Gastrocnemius medialis (tissue), 4 donors: Measurements from ENCODE around the gene COX4I2. TPM values are rescaled to one million over a fixed set of nuclear protein-coding genes. Genes with fewer than 3 reads are reported as not detected.

Experiments
- ATAC-seq, 2 donors: fragments of 150-250 bp; one replicate each; pipeline ENCODE4 v1.9.1; 2016
- DNase-seq, 2 donors: peaks; one replicate each; pipeline ENCODE4 v3.0.0-alpha.2; 2019
- H3K27ac ChIP-seq, 4 donors: fragments of 200-600 bp; sonication (generic); 1 replicate in 1 of 4; 2 replicates in 3 of 4; pipeline ENCODE4 v1.5.1; 2016 to 2018; ENCODE audit warnings: mild to moderate bottlenecking in 2 of 4, moderate library complexity in 1 of 4
- H3K27me3 ChIP-seq, 3 donors: fragments of 200-600 bp; sonication (generic) in 2 of 3; 1 replicate in 1 of 3; 2 replicates in 2 of 3; pipeline versions ENCODE4 v1.5.1 to v1.6.0; 2016 to 2019; ENCODE audit warnings: mild to moderate bottlenecking in 1 of 3, moderate library complexity in 1 of 3
- H3K36me3 ChIP-seq, 2 donors: fragments of 200-600 bp; sonication (generic) in 1 of 2; one replicate each; pipeline ENCODE4 v1.5.1; 2017 to 2018
- H3K4me1 ChIP-seq, 2 donors: fragments of 200-600 bp; sonication (generic) in 1 of 2; one replicate each; pipeline ENCODE4 v1.5.1; 2016 to 2017; ENCODE audit warnings: mild to moderate bottlenecking in 2 of 2
- H3K4me3 ChIP-seq, 4 donors: fragments of 200-600 bp; sonication (generic) in 3 of 4; 1 replicate in 1 of 4; 2 replicates in 3 of 4; pipeline ENCODE4 v1.5.1; 2016 to 2019; ENCODE audit warnings: mild to moderate bottlenecking in 2 of 4
- H3K9me3 ChIP-seq, 3 donors: fragments of 200-600 bp; sonication (generic) in 2 of 3; 1 replicate in 1 of 3; 2 replicates in 2 of 3; pipeline ENCODE4 v1.5.1; 2016 to 2019
- CTCF ChIP-seq, 5 experiments: fragments of 450-650 bp in 3 of 5; fragments of 200-600 bp in 2 of 5; sonication (generic) in 2 of 5; IDR thresholded peaks in 4 of 5; conservative IDR thresholded peaks in 1 of 5; 1 replicate in 4 of 5; 2 replicates in 1 of 5; pipeline ENCODE4 v1.5.1; 2016 to 2019; ENCODE audit warnings: antibody characterized with exemption in 5 of 5, mild to moderate bottlenecking in 3 of 5, moderate library complexity in 3 of 5
- POLR2A ChIP-seq, 2 donors: fragments of 450-650 bp; IDR thresholded peaks; one replicate each; pipeline ENCODE4 v1.6.1; 2017; ENCODE audit warnings: antibody characterized with exemption in 2 of 2, mild to moderate bottlenecking in 2 of 2, moderate library complexity in 2 of 2
- in situ Hi-C, 4 donors: fragments of 200-750 bp; cut with MboI; loops; one replicate each; pipeline versions ENCODE4 v1.15.0 to v1.8.0; 2017; ENCODE audit warnings: low sequenced_read_pairs in 4 of 4
- intact Hi-C: fragments of 100-400 bp; cut with DNase I; formaldehyde crosslinking; loops from one replicate; pipeline ENCODE4 v1.15.1; 2023; ENCODE audit warnings: low total_unique reads
- microRNA-seq, 2 donors: library from miRNA; unstranded; fragments of <30 nt; microRNA quantifications; one replicate each; pipeline ENCODE4, GENCODE V29; 2016; ENCODE audit warnings: borderline replicate concordance in 2 of 2
- total RNA-seq, 4 donors: library from RNA; depleted of rRNA; stranded (reverse); fragments of >200 nt; gene quantifications; one replicate each; pipeline versions ENCODE4 v1.1.0 to v1.2.3, GENCODE V29; 2016

Gene COX4I2
- total RNA-seq, 4 donors from 2014 or later: 3.9 to 10.4 (median 4.3) TPM

GRCh38 chr20:31691646-31692275 is 54.0 kb downstream of the COX4I2 start:
- DNase-seq (no peak), ATAC-seq (no peak)
- Histone ChIP-seq H3K4me3 (no peak overlapping the region), H3K4me1 (peaks cover 46 to 60% of the 10 kb centered on the region in 2 donors), H3K9me3 (no peaks in the 10 kb centered on the region), H3K27ac (peak overlapping the region; percentile 30 to 45 (median 43)), H3K36me3 (no peaks in the 10 kb centered on the region), H3K27me3 (no peaks in the 10 kb centered on the region)
- intact Hi-C loops (no loop called here), in situ Hi-C loops (no loop called here)
- TF ChIP-seq CTCF (IDR thresholded peaks at IDR 0.05 in 4 of 5, conservative IDR thresholded peaks at IDR 0.05 in 1 of 5): no peak
- TF ChIP-seq POLR2A (IDR thresholded peaks at IDR 0.05): no peak

DNA sequence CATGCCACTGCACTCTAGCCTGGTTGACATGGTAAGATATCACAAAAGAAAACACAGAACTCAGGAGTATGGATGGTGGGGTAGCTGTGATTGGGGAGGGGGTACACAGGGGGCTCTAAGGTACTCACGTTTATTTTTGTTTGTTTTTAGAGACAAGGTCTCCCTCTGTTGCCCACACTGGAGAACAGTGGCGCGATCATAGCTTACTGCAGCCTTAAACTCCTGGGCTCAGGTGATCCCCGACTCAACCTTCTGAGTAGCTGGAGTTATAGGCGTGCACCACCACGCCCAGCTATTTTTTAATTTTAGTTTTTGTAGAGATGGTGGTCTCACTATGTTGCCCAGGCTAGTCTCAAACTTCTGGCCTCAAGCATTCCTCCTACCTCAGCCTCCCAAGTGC is 55.7 kb downstream of the COX4I2 start:
- intact Hi-C loops (no loop called here), in situ Hi-C loops (no loop called here)
- ATAC-seq: no peak
- peak overlapping the region; percentile 43 to 92 (median 88) for H3K27ac ChIP-seq
- TF ChIP-seq POLR2A (IDR thresholded peaks at IDR 0.05) (no peak), CTCF (IDR thresholded peaks at IDR 0.05 in 4 of 5, conservative IDR thresholded peaks at IDR 0.05 in 1 of 5) (no peak)
- no peak overlapping the region for H3K4me3 ChIP-seq
- no peaks in the 10 kb centered on the region for H3K27me3 ChIP-seq
- peaks cover 57 to 76% of the 10 kb centered on the region in 2 donors for H3K4me1 ChIP-seq
- no peaks in the 10 kb centered on the region for H3K36me3 ChIP-seq
- no peaks in the 10 kb centered on the region for H3K9me3 ChIP-seq
- DNase-seq: no peak

DNA sequence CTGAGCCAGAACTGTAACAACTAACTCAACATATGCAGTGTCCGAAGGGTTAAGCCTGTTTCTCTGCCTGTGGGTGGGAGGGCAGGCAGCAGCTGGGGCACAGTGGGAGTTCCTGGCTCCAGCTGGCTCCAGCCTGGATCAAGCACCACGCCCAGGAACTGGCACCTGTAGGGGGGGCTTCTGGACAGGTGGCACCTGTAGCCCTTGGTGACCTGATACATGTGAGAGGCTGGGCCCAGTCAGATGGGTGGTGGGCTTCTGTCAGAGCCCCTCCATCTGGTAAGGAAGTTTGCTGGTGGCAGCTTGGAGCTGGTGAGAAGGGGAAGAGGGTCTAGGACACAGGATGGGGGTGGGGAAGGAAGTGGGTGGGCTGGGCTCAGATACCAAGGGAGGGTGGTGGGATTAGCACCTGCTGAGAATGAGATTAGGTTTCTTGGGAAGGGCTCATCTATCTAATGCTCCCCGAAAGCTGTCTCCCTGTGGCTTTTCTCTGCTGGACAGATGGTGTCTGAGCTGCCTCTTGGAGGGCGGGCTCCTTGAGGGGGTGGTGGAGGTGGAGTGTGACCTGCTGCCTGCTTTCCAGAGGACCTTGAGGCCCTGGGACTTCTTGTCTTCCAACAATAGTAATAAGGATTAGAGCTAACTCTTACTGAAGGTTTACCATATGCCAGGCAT is 56.4 kb downstream of the COX4I2 start:
- TF ChIP-seq CTCF (IDR thresholded peaks at IDR 0.05 in 4 of 5, conservative IDR thresholded peaks at IDR 0.05 in 1 of 5): no peak
- no peak for TF ChIP-seq POLR2A (IDR thresholded peaks at IDR 0.05)
- H3K4me1 ChIP-seq: peaks cover 64 to 81% of the 10 kb centered on the region in 2 donors
- H3K27me3 ChIP-seq: no peaks in the 10 kb centered on the region
- H3K9me3 ChIP-seq: no peaks in the 10 kb centered on the region
- DNase-seq: no peak
- H3K36me3 ChIP-seq: no peaks in the 10 kb centered on the region
- intact Hi-C loops (no loop called here), in situ Hi-C loops (no loop called here)
- no peak overlapping the region for H3K4me3 ChIP-seq
- no peak for ATAC-seq
- peak overlapping the region; percentile 43 to 92 (median 88) for H3K27ac ChIP-seq

Small RNA genes within 50 kb of the gene (microRNA-seq; reads per million reads assigned to microRNA genes)
- gene MIR3193: 0 reads per million in 2 donors

Other genes starting within 250 kb of the COX4I2 start
- gene DEFB119, start 247.3 kb upstream of the COX4I2 start, total RNA-seq: not detected
- gene DEFB121, start 231.7 kb upstream of the COX4I2 start, total RNA-seq: not detected
- not detected for gene DEFB123, start 197.3 kb upstream of the COX4I2 start, total RNA-seq
- not detected for gene DEFB124, start 162.8 kb upstream of the COX4I2 start, total RNA-seq
- gene REM1, start 162.6 kb upstream of the COX4I2 start, total RNA-seq: 1 to 10 TPM in 3 of 4 donors, under 1 TPM in 1; 0.87 to 7.5 (median 1.2) TPM
- gene HM13, start 123.5 kb upstream of the COX4I2 start, total RNA-seq: 10 to 100 TPM; 22.7 to 31.0 (median 26.4) TPM
- gene ID1, start 32.6 kb upstream of the COX4I2 start, total RNA-seq: 100 to 1,000 TPM; 115 to 206 (median 148) TPM
- 10 to 100 TPM; 41.5 to 87.8 (median 55.3) TPM for gene BCL2L1, start 85.0 kb downstream of the COX4I2 start, total RNA-seq
- 1 to 10 TPM in 2 of 4 donors, under 1 TPM in 2; 0.46 to 1.9 (median 1.0) TPM for gene TPX2, start 101.4 kb downstream of the COX4I2 start, total RNA-seq
- gene MYLK2, start 181.4 kb downstream of the COX4I2 start, total RNA-seq: 100 to 1,000 TPM in 2 of 4 donors, 10 to 100 TPM in 2; 17.2 to 255 (median 88.4) TPM
- under 1 TPM in 1 of 4 donors, not detected in 3; 0.33 TPM for gene FOXS1, start 207.7 kb downstream of the COX4I2 start, total RNA-seq
- gene DUSP15, start 232.6 kb downstream of the COX4I2 start, total RNA-seq: 1 to 10 TPM in 1 of 4 donors, not detected in 3; 1.1 TPM
- gene TTLL9, start 232.7 kb downstream of the COX4I2 start, total RNA-seq: not detected